Neural crest cell (in vitro differentiated cells): ENCODE data around the gene CCL3. TPM values are rescaled to one million over a fixed set of nuclear protein-coding genes. Genes with fewer than 3 reads are reported as not detected.

Experiments used
- DNase-seq: peaks from one replicate; pipeline ENCODE4 v3.0.0; 2021; ENCODE audit warnings: low read depth, mixed read lengths, low spot score
- H3K27ac Mint-ChIP-seq: one replicate; pipeline ENCODE4 v1.8.0; 2021; ENCODE audit warnings: mild to moderate bottlenecking, mixed read lengths; ENCODE audit not compliant: unreplicated experiment
- H3K27me3 Mint-ChIP-seq: 2 replicates; pipeline ENCODE4 v1.8.0; 2021; ENCODE audit warnings: low read depth, mild to moderate bottlenecking, mixed read lengths
- H3K36me3 Mint-ChIP-seq: 2 replicates; pipeline ENCODE4 v1.8.0; 2021; ENCODE audit warnings: low read depth, mild to moderate bottlenecking, mixed read lengths
- H3K4me1 Mint-ChIP-seq: 2 replicates; pipeline ENCODE4 v1.8.0; 2021; ENCODE audit warnings: mixed read lengths
- H3K4me3 Mint-ChIP-seq: one replicate; pipeline ENCODE4 v1.8.0; 2021; ENCODE audit warnings: mild to moderate bottlenecking, mixed read lengths
- H3K9me3 Mint-ChIP-seq: 2 replicates; pipeline ENCODE4 v1.8.0; 2021; ENCODE audit warnings: mixed read lengths
- CTCF ChIP-seq: fragments of 200-600 bp; sonication (generic); conservative IDR thresholded peaks from 2 replicates; pipeline ENCODE4 v1.5.0; 2021; ENCODE audit warnings: antibody characterized with exemption, mild to moderate bottlenecking
- total RNA-seq: library from RNA; stranded (reverse); gene quantifications from 2 replicates; pipeline ENCODE4 v1.2.1, GENCODE V29; 2021

The CCL3 gene
- total RNA-seq, 1 donor from 2014 or later = not detected

DNA sequence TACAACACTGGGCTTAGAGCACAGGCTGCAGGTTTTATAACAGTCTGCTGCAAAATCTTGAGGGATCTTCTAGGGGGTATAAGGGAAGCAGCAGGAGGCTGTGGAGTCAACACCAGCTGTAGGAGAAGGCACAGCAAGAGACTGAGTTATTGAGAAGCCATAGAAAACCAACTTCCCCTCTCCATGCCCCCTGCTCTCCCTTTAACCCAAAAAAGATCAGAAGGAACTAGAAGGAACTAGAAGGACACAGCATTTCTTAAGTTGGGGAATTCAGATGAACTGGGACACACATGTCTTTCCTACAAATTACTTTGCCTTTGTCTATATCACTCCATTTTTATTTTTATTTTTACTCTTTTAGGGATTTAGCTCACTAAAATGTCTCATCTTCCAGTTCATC lies 32.0 kb downstream of the CCL3 start:
- Mint-ChIP-seq H3K27ac (no peak overlapping the region), H3K4me1 (no peaks in the 10 kb centered on the region), H3K27me3 (peaks cover 22% of the 10 kb centered on the region), H3K4me3 (no peak overlapping the region), H3K36me3 (no peaks in the 10 kb centered on the region), H3K9me3 (no peaks in the 10 kb centered on the region)
- no peak for TF ChIP-seq CTCF
- no peak for DNase-seq

DNA sequence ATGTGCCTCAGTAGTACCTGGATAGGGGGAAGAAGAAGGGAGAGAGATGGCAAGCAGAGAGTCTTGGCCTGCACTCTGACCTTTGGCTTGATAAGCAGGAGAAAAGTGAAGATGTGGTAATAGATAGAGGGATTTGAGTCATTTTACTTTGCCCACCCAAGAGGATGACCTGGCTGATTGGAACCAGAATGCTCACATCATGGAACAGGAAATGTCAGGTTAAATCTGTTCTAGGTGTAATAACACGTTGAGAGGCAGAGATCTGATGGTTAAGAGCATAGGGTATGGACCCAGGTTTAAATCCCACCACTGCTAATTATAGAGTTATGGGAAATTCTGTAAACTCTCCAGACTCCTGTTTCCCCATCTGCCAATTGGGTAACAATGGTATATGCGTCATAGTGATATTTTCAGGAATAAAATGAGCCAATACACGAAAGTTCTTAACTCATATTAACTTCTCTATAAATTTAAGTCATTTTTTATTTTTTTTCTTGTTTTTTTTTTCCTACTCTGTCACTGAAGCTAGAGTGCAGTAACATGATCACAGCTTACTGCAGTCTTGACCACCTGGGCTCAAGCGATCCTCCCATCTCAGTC lies 33.9 kb downstream of the CCL3 start:
- peaks cover 35% of the 10 kb centered on the region for H3K27me3 Mint-ChIP-seq
- no peak overlapping the region for H3K27ac Mint-ChIP-seq
- H3K9me3 Mint-ChIP-seq = peaks cover 10% of the 10 kb centered on the region
- no peak overlapping the region for H3K4me3 Mint-ChIP-seq
- no peak for TF ChIP-seq CTCF
- H3K4me1 Mint-ChIP-seq = no peaks in the 10 kb centered on the region
- no peaks in the 10 kb centered on the region for H3K36me3 Mint-ChIP-seq
- no peak for DNase-seq

GRCh38 chr17:36055171-36055570 lies 34.8 kb downstream of the CCL3 start:
- H3K9me3 Mint-ChIP-seq = peaks cover 11% of the 10 kb centered on the region

GRCh38 chr17:36049643-36050042 lies 40.3 kb downstream of the CCL3 start:
- peaks cover 47% of the 10 kb centered on the region for H3K27me3 Mint-ChIP-seq
- peaks cover 4% of the 10 kb centered on the region for H3K36me3 Mint-ChIP-seq
- H3K4me1 Mint-ChIP-seq = no peaks in the 10 kb centered on the region
- DNase-seq = no peak
- H3K4me3 Mint-ChIP-seq = no peak overlapping the region
- no peak overlapping the region for H3K27ac Mint-ChIP-seq
- TF ChIP-seq CTCF = no peak
- H3K9me3 Mint-ChIP-seq = peaks cover 22% of the 10 kb centered on the region

More at GRCh38 chr17:36055171-36055570, 34.8 kb downstream of the CCL3 start:
- H3K27ac Mint-ChIP-seq = no peak overlapping the region
- H3K36me3 Mint-ChIP-seq = no peaks in the 10 kb centered on the region
- H3K4me3 Mint-ChIP-seq = no peak overlapping the region
- no peak for DNase-seq
- H3K27me3 Mint-ChIP-seq = peaks cover 38% of the 10 kb centered on the region
- no peaks in the 10 kb centered on the region for H3K4me1 Mint-ChIP-seq
- TF ChIP-seq CTCF = no peak

DNA sequence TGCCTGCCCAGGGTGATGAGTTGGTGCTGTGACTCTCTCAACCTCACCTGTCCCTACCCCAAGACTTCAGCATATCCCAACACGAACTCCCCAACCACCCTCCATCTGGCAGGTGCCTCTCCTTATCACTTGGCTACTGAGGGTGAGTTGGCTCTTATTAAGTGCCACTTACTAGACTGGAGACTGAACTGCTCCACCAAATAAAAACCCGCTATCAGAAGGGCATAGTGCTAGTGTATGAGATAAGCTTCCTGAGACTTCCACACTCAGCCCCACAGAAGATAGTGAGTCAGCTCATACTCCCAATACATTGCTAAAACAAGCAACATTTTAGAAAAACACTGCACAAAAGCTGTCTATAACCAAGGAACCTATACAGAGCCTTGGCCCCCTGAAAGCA lies 41.9 kb downstream of the CCL3 start:
- H3K4me1 Mint-ChIP-seq = no peaks in the 10 kb centered on the region
- H3K4me3 Mint-ChIP-seq = no peak overlapping the region
- peaks cover 25% of the 10 kb centered on the region for H3K9me3 Mint-ChIP-seq
- DNase-seq = no peak
- TF ChIP-seq CTCF = no peak
- H3K36me3 Mint-ChIP-seq = peaks cover 4% of the 10 kb centered on the region
- no peak overlapping the region for H3K27ac Mint-ChIP-seq
- peaks cover 45% of the 10 kb centered on the region for H3K27me3 Mint-ChIP-seq

Other genes with a start within 250 kb of the CCL3 start
- not detected in 2 replicates for gene HEATR9, start 221.3 kb downstream of the CCL3 start, total RNA-seq
- not detected in 2 replicates for gene CCL5, start 209.8 kb downstream of the CCL3 start, total RNA-seq
- gene RDM1, start 159.4 kb downstream of the CCL3 start, total RNA-seq = 5.0 and 5.7 TPM in 2 replicates
- gene LYZL6, start 146.4 kb downstream of the CCL3 start, total RNA-seq = not detected in 2 replicates
- not detected in 2 replicates for gene CCL16, start 108.6 kb downstream of the CCL3 start, total RNA-seq
- gene CCL14, start 103.4 kb downstream of the CCL3 start, total RNA-seq = not detected in 2 replicates
- not detected in 2 replicates for gene CCL15, start 88.6 kb downstream of the CCL3 start, total RNA-seq
- gene CCL23, start 72.2 kb downstream of the CCL3 start, total RNA-seq = not detected in 2 replicates
- not detected in 2 replicates for gene CCL18, start 25.9 kb downstream of the CCL3 start, total RNA-seq
- gene CCL4, start 13.7 kb upstream of the CCL3 start, total RNA-seq = not detected in 2 replicates
- gene TBC1D3B, start 86.5 kb upstream of the CCL3 start, total RNA-seq = 12.5 and 13.2 TPM in 2 replicates
- gene CCL3L1, start 106.6 kb upstream of the CCL3 start, total RNA-seq = 0.82 and 1.6 TPM in 2 replicates
- gene CCL4L2, start 120.9 kb upstream of the CCL3 start, total RNA-seq = not detected in 2 replicates
- gene TBC1D3I, start 174.4 kb upstream of the CCL3 start, total RNA-seq = 0.71 and 0.96 TPM in 2 replicates
- gene TBC1D3G, start 233.7 kb upstream of the CCL3 start, total RNA-seq = not detected in 2 replicates